Measurements from ENCODE around the gene DNAJC12.

GRCh38 chr10:67784474-67784873, 53.5 kb downstream of the DNAJC12 start:
- TF ChIP-seq CTCF (conservative IDR thresholded peaks at IDR 0.05; ENCODE audit: low read depth, low read length) (no peak), EZH2phosphoT487 (IDR thresholded peaks at IDR 0.05; ENCODE audit: borderline replicate concordance, low read length) (no peak)

All from PC-3 (cell line).